GM19351 (cell line): ENCODE results near the gene HRCT1.

Source experiments
- ATAC-seq: cut with Tn5 transposase; IDR thresholded peaks from one replicate; pipeline ENCODE4 v1.9.1; 2021; ENCODE audit warnings: mild to moderate bottlenecking, moderate library complexity; ENCODE audit not compliant: unreplicated experiment

Gene HRCT1

DNA sequence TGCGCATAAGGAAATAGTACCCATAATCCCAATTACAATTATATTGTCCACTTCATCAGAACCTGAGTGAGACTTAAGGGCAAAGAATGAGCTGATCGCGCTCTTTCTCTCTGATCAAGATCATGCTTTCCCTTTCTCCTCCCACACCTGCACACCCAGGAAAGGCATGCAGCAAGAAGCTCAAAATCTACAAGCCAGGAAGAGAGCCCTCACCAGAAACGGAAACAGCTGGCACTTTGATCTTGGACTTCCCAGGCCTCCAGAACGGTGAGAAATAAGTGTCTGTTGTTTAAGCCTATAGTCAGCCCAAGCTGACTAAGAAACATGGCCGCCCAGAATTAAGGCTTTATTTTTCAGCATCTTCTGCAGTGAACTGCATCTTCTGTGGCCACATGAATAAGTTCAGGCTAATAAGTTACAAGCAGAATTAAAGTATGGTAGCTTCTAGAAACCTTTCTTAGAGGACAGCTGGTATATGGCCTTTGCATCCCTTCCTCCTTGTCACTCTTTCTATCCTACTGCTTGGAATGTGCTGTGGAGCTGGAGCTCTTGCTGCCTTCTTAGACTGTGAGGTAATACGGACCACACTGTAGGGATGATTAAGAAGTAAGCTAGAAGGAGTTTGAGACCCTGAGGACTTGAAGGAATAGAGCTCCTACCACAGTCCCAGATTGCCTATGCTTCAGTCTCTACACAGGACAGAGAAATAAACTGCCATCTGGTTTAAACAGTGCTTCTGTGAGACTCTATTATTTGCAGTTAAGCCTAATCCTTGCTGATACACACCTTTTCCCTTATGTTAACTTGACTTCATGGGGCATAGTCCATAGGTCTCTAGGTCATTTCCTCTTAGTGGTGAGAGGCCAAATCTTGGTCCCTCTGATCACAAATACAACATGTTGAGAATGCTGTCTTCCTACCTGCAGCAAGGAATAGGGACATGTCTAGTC is 34.7 kb downstream of the HRCT1 start:
- no peak for ATAC-seq

DNA sequence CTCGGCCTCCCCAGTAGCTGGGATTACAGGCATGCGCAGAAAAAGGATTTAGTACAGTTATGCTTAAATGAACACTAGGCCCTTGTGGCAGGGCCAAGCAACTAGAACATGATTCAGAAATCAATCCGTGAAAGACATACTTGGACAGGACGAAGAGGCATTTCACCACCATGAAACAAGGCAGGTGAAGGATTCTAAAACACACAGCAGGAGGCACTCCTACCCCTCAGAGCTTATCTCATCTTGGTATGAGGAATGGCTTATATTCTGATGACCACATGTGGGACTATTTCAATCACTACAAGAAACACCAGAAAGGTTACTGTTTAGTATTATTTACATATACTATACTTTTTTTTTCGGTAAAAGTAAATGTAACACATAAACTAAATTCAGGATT is 36.3 kb downstream of the HRCT1 start:
- ATAC-seq = no peak

DNA sequence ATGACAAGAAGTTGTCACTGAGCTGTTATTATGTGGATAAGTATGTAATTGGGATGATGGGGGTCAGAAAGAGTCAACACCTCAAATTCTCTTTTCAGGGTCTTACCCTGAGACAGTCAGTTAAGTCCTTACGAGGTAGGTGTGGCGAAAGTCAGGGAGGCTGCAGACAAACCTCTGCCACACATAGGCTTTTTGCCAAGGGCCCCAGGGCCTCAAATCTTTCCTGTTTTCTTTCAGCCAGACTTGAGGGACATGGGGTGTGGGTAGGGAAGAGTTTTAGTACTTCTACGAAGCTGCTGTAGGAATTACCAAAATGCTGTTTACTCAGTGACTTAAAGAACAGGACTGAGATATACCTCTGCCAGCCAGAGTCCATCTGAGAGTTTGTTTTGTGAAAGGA is 38.2 kb downstream of the HRCT1 start:
- ATAC-seq = no peak

DNA sequence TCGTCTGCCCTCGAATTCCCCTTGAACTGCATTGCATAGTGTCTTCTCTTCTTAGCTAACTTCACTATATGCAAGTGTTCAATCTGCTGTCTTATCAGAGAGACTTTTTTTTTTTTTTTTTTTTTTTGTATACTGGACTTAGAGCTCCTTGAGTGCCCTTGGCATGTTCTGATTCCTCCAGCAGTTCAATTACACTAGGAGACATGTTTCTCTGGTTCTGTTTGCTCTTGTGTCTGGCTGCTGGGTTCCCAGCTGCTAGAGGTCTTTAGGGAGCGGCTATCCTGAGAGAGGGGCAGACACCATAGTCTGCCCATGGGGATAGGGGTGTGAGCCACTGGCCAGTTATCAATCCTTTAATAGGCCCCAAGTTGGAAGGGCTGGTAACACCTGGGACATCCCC is 38.8 kb downstream of the HRCT1 start:
- no peak for ATAC-seq

DNA sequence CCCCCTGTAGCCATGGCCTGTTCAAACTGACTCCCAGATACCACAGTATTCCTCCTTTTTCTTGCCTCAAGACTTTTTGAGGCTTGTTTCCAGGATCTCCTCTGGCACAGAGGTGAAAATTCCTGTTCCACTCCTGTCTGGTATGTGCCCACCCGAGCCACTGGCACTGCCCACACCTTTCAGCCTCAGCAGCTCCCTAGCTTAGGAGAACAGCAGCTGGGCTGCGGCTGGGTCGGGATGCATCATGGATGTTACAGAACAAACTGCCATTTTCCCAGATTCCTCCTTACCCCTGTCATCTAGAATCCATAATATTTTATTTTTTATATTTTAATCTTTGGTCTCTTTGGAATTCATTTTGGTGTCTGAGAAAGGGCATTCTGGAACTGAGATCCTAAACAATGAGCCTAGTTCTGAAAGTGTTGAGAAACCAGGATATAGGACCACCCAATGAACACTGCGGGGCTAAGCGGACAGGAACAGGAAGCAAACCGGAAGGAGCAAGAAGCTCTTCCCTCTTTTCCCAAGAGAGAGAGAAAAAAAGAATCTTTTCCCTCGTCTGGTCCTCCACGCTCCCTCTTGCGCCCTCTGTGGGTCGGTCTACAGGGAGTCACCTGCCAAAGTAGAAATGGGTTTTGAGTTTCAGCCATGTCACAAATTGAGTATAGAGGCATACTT is 39.5 kb downstream of the HRCT1 start:
- ATAC-seq = no peak

DNA sequence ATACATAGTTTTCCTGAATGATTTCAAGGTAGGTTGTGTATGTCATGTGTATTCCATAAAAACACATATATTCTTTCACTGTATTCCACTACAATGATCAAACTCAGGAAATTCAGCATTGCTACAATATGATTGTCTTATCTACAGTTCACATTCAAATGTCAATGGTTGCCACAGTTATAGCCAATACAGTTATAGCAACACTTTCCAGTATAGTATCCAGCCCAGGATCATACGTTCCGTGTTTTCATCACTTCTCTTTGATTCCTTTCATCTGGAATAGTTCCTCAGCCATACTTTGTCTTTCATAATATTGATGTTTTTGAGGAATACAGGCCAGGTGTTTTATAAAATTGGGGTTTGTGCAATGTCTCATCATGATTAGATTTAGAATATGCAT is 42.4 kb downstream of the HRCT1 start:
- no peak for ATAC-seq

DNA sequence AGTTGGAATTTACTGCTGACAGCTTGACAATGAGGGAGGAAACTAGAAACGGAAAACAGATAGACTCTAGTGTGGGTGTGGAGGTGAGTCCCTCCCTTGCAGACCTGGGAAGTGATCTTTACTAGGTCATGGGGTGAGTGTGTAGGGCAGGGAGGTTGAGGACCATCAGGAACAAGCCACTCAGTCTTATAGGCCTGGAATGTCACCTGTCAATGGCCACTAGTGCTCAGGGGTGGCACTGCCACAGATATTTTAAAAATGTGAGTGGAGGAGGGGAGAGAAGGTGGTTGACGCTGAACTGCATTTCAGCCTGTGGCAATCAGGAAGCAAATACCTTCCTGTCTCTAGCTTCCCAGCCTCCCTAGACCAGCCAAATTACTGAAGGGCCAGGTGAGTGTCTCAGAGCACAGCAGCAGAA is 42.9 kb downstream of the HRCT1 start:
- no peak for ATAC-seq

DNA sequence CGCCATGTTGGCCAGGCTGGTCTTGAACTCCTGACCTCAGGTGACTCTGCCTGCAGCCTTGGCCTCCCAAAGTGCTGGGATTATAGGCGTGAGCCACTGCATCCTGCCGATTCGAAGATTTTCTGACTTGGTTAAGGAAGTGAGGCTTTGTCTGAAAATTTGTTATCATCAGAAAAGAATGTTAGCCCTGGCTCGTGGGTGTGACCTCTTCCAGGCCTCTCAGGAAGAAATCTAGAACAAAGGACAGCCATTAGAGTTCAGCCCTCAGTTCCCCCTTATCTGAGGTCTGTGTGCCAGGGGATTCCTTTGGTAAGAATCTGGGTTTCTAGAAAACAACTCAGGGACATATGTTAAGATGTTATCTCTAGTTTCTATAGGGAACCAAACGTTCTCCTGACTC is 45.7 kb downstream of the HRCT1 start:
- ATAC-seq = no peak

DNA sequence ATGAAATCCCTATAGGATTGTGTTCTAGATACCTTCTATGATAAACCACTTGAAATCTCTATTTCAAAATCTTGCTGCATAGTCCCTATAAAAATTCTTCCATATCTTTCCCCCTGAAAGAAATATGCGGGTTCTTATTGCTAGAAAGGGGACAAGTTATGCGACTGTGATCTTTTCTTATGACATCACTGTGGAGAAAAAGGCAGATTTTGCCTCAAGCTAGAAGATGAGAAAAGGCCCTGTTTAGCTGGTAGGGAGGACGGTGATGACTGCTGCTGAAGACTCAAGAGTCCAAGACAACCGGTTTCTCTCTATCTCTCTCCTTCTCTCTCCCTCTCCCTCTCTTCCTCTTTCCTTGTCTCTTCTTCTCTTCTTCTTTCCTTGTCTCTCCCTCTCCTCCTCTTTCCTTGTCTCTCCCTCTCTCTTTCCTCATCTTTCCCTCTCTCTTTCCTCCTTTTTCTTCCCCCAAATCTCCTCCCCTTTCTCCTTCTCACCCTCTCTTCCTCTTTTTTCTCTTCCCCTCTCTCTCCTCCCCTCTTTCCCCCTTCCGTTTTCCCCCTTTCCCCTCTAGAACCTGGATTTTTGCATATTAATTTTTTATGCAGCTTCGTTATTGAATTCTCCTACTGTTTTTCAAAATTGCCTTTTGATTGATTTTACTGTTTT is 46.7 kb downstream of the HRCT1 start:
- no peak for ATAC-seq

DNA sequence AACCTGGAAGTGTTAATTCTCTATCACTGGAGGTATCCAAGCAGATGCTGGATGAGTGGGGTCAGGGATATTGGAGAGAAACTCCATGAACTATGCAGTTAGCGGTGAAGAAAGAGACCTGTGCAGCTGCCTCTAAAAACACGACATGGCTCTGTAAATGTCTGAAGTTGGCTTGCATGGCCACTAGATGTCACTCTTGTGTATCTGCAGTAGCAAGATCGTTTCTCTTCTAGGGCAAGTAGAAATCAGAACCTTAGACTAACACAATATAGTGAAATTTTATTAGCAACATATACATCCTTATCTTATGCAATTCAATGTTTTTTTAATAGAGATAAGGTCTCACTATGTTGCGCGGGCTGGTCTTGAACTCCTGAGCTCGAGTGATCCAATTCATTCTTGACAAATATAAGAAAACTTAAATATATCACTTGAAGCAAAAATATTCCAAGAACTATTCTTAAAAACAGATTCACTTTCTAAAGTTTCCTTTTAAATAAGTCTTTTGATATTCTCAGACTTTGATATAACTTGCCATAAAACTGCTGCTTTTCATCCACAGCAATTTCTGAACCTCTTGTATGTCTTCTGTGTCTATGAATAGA is 49.0 kb downstream of the HRCT1 start:
- ATAC-seq = no peak

DNA sequence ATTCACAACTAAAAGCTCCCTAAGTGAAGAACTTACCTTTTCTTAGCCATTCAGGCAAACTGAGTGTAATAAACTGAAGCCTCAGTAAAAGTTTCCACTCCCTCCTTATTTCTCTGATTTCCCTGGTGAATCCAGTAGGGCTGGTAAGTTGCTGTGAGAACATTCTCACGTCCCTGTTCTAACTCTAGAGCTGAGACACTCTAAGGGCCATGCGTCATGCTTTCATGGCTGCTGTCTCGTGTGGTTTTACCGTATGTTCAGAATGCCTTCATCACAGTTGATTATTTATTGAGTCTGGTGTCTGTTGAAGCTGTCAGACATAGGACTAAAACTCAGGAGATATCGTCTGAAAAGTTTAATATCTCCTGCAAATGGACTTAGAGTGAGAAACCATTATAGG is 50.6 kb downstream of the HRCT1 start:
- ATAC-seq = no peak
